Vagina (tissue), 2 donors: Measurements from ENCODE around the gene WWP2. TPM values are rescaled to one million over a fixed set of nuclear protein-coding genes. Genes with fewer than 3 reads are reported as not detected.

Source experiments
- DNase-seq, 2 donors: peaks; one replicate each; pipeline ENCODE4 v3.0.0-alpha.2; 2017; ENCODE audit errors: extremely low spot score in 2 of 2
- H3K27ac ChIP-seq: fragments of 200-600 bp; sonication (generic); one replicate; pipeline ENCODE4 v1.5.1; 2019
- H3K27me3 ChIP-seq: fragments of 200-600 bp; sonication (generic); one replicate; pipeline ENCODE4 v1.5.1; 2019
- H3K36me3 ChIP-seq, 2 donors: fragments of 200-600 bp; sonication (generic); one replicate each; pipeline ENCODE4 v1.5.1; 2017 to 2019
- H3K4me1 ChIP-seq: fragments of 200-600 bp; sonication (generic); one replicate; pipeline ENCODE4 v1.5.1; 2019
- H3K4me3 ChIP-seq, 2 donors: fragments of 200-600 bp; sonication (generic); 1 replicate in 1 of 2; 2 replicates in 1 of 2; pipeline ENCODE4 v1.5.1; 2016 to 2019
- H3K9me3 ChIP-seq: fragments of 200-600 bp; sonication (generic); one replicate; pipeline ENCODE4 v1.5.1; 2019
- POLR2A ChIP-seq, 2 donors: fragments of 450-650 bp; IDR thresholded peaks; one replicate each; pipeline ENCODE4 v1.6.1; 2017; ENCODE audit warnings: antibody characterized with exemption in 2 of 2, mild to moderate bottlenecking in 2 of 2, moderate library complexity in 2 of 2
- POLR2AphosphoS5 ChIP-seq, 2 donors: sonication (generic); formaldehyde crosslinking; IDR thresholded peaks; one replicate each; pipeline ENCODE4 v1.9.0; 2017; ENCODE audit warnings: antibody characterized with exemption in 2 of 2, mild to moderate bottlenecking in 2 of 2, low read depth in 1 of 2; ENCODE audit not compliant: insufficient read depth in 1 of 2
- intact Hi-C: fragments of 100-400 bp; cut with DNase I; formaldehyde crosslinking; loops from one replicate; pipeline ENCODE4 v1.15.1; 2023
- total RNA-seq: library from RNA; depleted of rRNA; stranded (reverse); fragments of >200 nt; gene quantifications from one replicate; pipeline ENCODE4 v1.2.3, GENCODE V29; 2016
- TF ChIP-seq, protein P1 (sequence below), 3 experiments: fragments of 450-650 bp in 2 of 3; fragments of 200-600 bp in 1 of 3; sonication (generic) in 1 of 3; IDR thresholded peaks; one replicate each; pipeline ENCODE4 v1.5.1; 2017 to 2019; ENCODE audit warnings: antibody characterized with exemption in 3 of 3, mild to moderate bottlenecking in 2 of 3, moderate library complexity in 2 of 3

The WWP2 gene
- total RNA-seq, 1 donor from 2014 or later: 26.0 TPM

DNA sequence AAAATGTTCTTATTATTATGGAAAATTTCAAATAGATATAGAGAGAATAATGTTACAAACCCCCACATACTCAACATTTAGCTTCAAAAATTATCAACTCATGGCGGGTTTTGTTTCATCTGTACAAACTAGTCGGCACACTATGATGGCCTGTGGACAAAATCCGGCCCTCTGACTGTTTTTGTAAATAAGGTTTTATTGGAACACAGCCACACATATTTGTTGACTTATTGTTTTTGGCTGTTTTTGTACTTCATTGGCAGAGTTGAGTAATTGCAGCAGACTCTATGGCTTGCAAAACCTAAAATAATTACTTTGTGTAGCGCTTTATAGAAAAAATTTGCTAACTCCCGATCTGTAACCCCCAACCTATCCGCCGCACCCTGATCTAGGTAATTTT is 147.6 kb downstream of the WWP2 start:
- no peaks in the 10 kb centered on the region for H3K9me3 ChIP-seq
- intact Hi-C loops: no loop called here
- no peaks in the 10 kb centered on the region for H3K27me3 ChIP-seq
- no peak overlapping the region for H3K27ac ChIP-seq
- H3K36me3 ChIP-seq: peaks cover 0 to 9% of the 10 kb centered on the region in 2 donors
- no peak overlapping the region for H3K4me3 ChIP-seq
- TF ChIP-seq POLR2AphosphoS5 (IDR thresholded peaks at IDR 0.05; ENCODE audit: insufficient read depth in 1 of 2, low read depth in 1 of 2) (no peak), POLR2A (IDR thresholded peaks at IDR 0.05) (no peak)
- TF ChIP-seq, protein P1, sequence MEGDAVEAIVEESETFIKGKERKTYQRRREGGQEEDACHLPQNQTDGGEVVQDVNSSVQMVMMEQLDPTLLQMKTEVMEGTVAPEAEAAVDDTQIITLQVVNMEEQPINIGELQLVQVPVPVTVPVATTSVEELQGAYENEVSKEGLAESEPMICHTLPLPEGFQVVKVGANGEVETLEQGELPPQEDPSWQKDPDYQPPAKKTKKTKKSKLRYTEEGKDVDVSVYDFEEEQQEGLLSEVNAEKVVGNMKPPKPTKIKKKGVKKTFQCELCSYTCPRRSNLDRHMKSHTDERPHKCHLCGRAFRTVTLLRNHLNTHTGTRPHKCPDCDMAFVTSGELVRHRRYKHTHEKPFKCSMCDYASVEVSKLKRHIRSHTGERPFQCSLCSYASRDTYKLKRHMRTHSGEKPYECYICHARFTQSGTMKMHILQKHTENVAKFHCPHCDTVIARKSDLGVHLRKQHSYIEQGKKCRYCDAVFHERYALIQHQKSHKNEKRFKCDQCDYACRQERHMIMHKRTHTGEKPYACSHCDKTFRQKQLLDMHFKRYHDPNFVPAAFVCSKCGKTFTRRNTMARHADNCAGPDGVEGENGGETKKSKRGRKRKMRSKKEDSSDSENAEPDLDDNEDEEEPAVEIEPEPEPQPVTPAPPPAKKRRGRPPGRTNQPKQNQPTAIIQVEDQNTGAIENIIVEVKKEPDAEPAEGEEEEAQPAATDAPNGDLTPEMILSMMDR (IDR thresholded peaks at IDR 0.05): no peak
- DNase-seq: no peak
- no peaks in the 10 kb centered on the region for H3K4me1 ChIP-seq

DNA sequence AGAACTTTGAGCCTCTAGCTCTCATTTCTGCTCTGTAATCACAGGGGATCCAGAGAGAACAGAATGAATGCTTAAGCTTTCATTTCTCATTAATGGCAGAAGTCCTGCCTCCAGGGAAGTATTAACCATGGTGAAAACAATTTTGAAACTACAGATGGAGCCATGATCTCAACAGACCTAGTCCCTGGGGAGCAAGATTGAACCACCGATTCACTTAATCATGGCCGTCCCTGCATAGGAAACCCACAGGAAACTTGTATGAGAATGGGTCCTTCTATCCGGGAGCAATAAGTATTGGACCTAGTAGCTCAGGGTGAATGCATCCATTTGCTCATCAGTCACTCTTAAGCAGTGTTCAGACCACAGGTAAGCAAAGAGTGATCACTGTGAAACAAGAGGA is 148.8 kb downstream of the WWP2 start:
- Histone ChIP-seq H3K9me3 (no peaks in the 10 kb centered on the region), H3K4me3 (no peak overlapping the region), H3K36me3 (peaks cover 0 to 9% of the 10 kb centered on the region in 2 donors), H3K27me3 (no peaks in the 10 kb centered on the region), H3K4me1 (no peaks in the 10 kb centered on the region), H3K27ac (no peak overlapping the region)
- no peak for DNase-seq
- TF ChIP-seq POLR2A (IDR thresholded peaks at IDR 0.05) (no peak), POLR2AphosphoS5 (IDR thresholded peaks at IDR 0.05; ENCODE audit: insufficient read depth in 1 of 2, low read depth in 1 of 2) (no peak)
- TF ChIP-seq, protein P1 (IDR thresholded peaks at IDR 0.05): no peak
- intact Hi-C loops: no loop called here

DNA sequence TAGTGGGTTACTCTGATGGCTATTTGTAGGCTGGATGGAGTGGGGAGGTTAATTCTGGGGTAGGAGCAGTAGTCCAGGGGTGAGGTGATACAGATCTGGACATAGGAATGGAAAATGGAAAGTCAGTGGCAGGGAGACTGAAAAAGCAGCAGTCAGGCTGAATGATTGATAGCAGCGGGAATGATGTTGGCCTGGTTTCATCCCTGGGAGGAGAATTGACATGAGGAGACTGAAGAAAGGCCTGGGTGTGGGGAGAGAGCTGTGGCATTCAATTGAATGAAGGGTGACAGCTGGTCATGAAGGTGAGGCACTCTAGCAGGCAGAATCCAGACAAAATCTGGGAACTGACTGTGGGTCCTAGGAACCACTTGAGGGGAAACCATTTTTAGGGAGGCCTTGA is 154.3 kb downstream of the WWP2 start:
- DNase-seq: no peak
- no peak overlapping the region for H3K27ac ChIP-seq
- peaks cover 4% of the 10 kb centered on the region for H3K4me1 ChIP-seq
- H3K9me3 ChIP-seq: no peaks in the 10 kb centered on the region
- TF ChIP-seq, protein P1 (IDR thresholded peaks at IDR 0.05): no peak
- no peak for TF ChIP-seq POLR2A (IDR thresholded peaks at IDR 0.05)
- no peak for TF ChIP-seq POLR2AphosphoS5 (IDR thresholded peaks at IDR 0.05; ENCODE audit: insufficient read depth in 1 of 2, low read depth in 1 of 2)
- intact Hi-C loops: no loop called here
- no peaks in the 10 kb centered on the region for H3K36me3 ChIP-seq
- no peaks in the 10 kb centered on the region for H3K27me3 ChIP-seq
- no peak overlapping the region for H3K4me3 ChIP-seq

DNA sequence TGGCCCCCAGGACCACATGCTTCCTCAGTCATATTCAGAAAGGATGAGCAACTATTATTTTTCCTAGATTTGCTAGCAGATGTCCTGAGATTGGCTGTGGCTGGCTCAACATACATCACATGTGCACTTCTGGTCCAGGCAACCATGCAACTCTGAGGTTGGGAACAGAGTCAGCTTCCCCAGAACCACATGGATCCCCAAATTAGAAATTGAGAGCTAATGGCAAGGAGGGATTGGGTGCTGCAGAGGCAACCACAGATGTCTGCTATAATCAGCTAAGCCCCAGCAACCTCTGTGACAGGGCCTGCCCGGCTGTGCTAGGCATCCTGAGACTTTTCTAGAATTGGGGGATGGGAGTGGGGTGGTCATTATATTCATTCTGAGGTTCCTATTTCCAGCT is 155.2 kb downstream of the WWP2 start:
- Histone ChIP-seq H3K4me3 (no peak overlapping the region), H3K27me3 (no peaks in the 10 kb centered on the region), H3K27ac (peak overlapping the region; percentile 35)

DNA sequence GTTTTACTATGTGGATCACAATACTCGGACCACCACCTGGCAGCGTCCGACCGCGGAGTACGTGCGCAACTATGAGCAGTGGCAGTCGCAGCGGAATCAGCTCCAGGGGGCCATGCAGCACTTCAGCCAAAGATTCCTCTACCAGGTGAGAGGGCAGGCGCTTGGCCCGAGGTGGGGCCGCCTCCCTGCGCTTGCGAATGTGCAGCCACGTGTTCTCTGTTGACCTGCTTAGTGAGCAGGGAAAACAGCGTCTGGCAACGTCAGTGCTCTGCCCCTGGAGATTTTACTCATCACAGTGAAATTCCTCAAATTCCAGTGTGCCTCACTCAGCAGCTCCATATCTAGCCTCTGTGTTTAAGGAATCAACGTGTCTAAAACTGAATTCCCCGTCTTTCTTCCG is 155.6 kb downstream of the WWP2 start:
- H3K36me3 ChIP-seq: no peaks in the 10 kb centered on the region
- no peak for DNase-seq
- H3K4me3 ChIP-seq: peak overlapping the region in 1 of 2 donors; percentile 26
- TF ChIP-seq POLR2AphosphoS5 (IDR thresholded peaks at IDR 0.05; ENCODE audit: insufficient read depth in 1 of 2, low read depth in 1 of 2): peak; percentile 43 to 70
- TF ChIP-seq, protein P1 (IDR thresholded peaks at IDR 0.05): no peak
- H3K27me3 ChIP-seq: no peaks in the 10 kb centered on the region
- intact Hi-C loops: no loop called here
- H3K9me3 ChIP-seq: no peaks in the 10 kb centered on the region
- peak overlapping the region; percentile 35 for H3K27ac ChIP-seq
- peaks cover 4% of the 10 kb centered on the region for H3K4me1 ChIP-seq

More for the DNA sequence above, 155.2 kb downstream of the WWP2 start:
- Histone ChIP-seq H3K4me1 (peaks cover 4% of the 10 kb centered on the region), H3K36me3 (no peaks in the 10 kb centered on the region), H3K9me3 (no peaks in the 10 kb centered on the region)
- intact Hi-C loops: no loop called here
- no peak for DNase-seq
- TF ChIP-seq POLR2A (IDR thresholded peaks at IDR 0.05): no peak
- TF ChIP-seq, protein P1 (IDR thresholded peaks at IDR 0.05): no peak
